Neural progenitor cell (in vitro differentiated cells): ENCODE data around the gene GOLGA7B. TPM values are rescaled to one million over a fixed set of nuclear protein-coding genes. Genes with fewer than 3 reads are reported as not detected.

Source experiments
- DNase-seq: peaks from one replicate; pipeline ENCODE4 v3.0.0-alpha.2; 2016; ENCODE audit warnings: low spot score
- H2AFZ ChIP-seq: fragments of 200-600 bp; sonication (generic); replicated peaks from 2 replicates; pipeline ENCODE4 v1.6.1; 2016; ENCODE audit warnings: antibody characterized with exemption
- H3F3A ChIP-seq: fragments of 200-600 bp; sonication (generic); 2 replicates; pipeline ENCODE4 v1.6.1; 2016; ENCODE audit warnings: antibody characterized with exemption, low read depth
- H3K27ac ChIP-seq: fragments of 200-600 bp; sonication (generic); 2 replicates; pipeline ENCODE4 v1.5.1; 2016; ENCODE audit warnings: mild to moderate bottlenecking
- H3K27me3 ChIP-seq: fragments of 200-600 bp; sonication (generic); 2 replicates; pipeline ENCODE4 v1.6.1; 2016; ENCODE audit warnings: mild to moderate bottlenecking, moderate library complexity
- H3K36me3 ChIP-seq: fragments of 200-600 bp; sonication (generic); 2 replicates; pipeline ENCODE4 v1.5.1; 2016
- H3K4me1 ChIP-seq: fragments of 200-600 bp; sonication (generic); 2 replicates; pipeline ENCODE4 v1.6.1; 2016; ENCODE audit warnings: mixed run types
- H3K4me2 ChIP-seq: fragments of 200-600 bp; sonication (generic); 2 replicates; pipeline ENCODE4 v1.6.1; 2016
- H3K4me3 ChIP-seq: fragments of 200-600 bp; sonication (generic); 2 replicates; pipeline ENCODE4 v1.5.1; 2016
- H3K79me2 ChIP-seq: fragments of 200-600 bp; sonication (generic); 2 replicates; pipeline ENCODE4 v1.6.1; 2016; ENCODE audit warnings: low read depth
- H3K9ac ChIP-seq: fragments of 200-600 bp; sonication (generic); 2 replicates; pipeline ENCODE4 v1.6.1; 2016
- H3K9me3 ChIP-seq: fragments of 200-600 bp; sonication (generic); 2 replicates; pipeline ENCODE4 v1.5.1; 2016; ENCODE audit warnings: low read depth
- H4K20me1 ChIP-seq: fragments of 200-600 bp; sonication (generic); 2 replicates; pipeline ENCODE4 v1.6.1; 2016; ENCODE audit warnings: low read depth
- H3K27ac Mint-ChIP-seq: 3 replicates; pipeline ENCODE4 v1.8.0; 2021; ENCODE audit warnings: mixed read lengths
- H3K27me3 Mint-ChIP-seq: 2 replicates; pipeline ENCODE4 v1.8.0; 2022; ENCODE audit warnings: low read depth, mild to moderate bottlenecking, inconsistent platforms, moderate library complexity, mixed read lengths; ENCODE audit not compliant: insufficient read depth
- H3K36me3 Mint-ChIP-seq: 3 replicates; pipeline ENCODE4 v1.8.0; 2021; ENCODE audit warnings: mixed read lengths
- H3K4me1 Mint-ChIP-seq: 3 replicates; pipeline ENCODE4 v1.8.0; 2021; ENCODE audit warnings: mixed read lengths
- H3K4me3 Mint-ChIP-seq: 3 replicates; pipeline ENCODE4 v1.8.0; 2021; ENCODE audit warnings: mild to moderate bottlenecking, moderate library complexity, mixed read lengths
- H3K9me3 Mint-ChIP-seq: 3 replicates; pipeline ENCODE4 v1.8.0; 2020; ENCODE audit warnings: mixed read lengths
- CTCF ChIP-seq: fragments of 200-600 bp; sonication (generic); IDR thresholded peaks from 2 replicates; pipeline ENCODE4 v1.5.1; 2017; ENCODE audit warnings: antibody characterized with exemption, mild to moderate bottlenecking
- EZH2 ChIP-seq: fragments of 200-600 bp; sonication (generic); IDR thresholded peaks from 2 replicates; pipeline ENCODE4 v1.6.1; 2017; ENCODE audit warnings: antibody characterized with exemption, mild to moderate bottlenecking, moderate library complexity
- EZH2phosphoT487 ChIP-seq: fragments of 200-600 bp; sonication (generic); IDR thresholded peaks from 2 replicates; pipeline ENCODE4 v1.6.1; 2017; ENCODE audit warnings: antibody characterized with exemption
- total RNA-seq: library from RNA; depleted of rRNA; stranded (reverse); fragments of >200 nt; gene quantifications from 2 replicates; pipeline ENCODE4 v1.2.3, GENCODE V29; 2015; ENCODE audit warnings: low replicate concordance

GOLGA7B gene
- total RNA-seq, 1 donor from 2014 or later: not detected

DNA sequence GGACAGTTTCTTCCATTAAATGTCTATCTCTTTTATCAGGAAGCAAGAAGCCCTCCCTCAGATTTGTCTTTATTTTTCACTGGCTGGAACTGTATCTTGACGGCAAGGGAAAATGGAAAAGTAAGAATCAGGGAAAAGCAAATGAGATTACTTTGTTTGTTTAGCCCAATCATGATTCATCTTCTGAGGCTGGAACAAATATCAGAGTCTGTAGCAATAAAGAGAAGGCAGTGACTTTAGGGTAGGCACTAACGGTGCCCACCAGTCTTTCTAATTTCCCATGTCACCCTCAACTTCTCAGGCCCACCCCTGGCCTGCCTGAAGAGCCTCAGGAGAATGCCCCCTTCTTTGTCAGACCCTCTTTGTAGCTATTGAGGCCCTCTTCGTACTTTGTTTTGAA is 36.3 kb upstream of the GOLGA7B start:
- Histone ChIP-seq H3K9me3 (no peaks in the 10 kb centered on the region), H3K27me3 (no peaks in the 10 kb centered on the region), H3K4me1 (peaks cover under 1% of the 10 kb centered on the region), H3K27ac (no peak overlapping the region), H3K4me3 (no peak overlapping the region), H3K9ac (no peak overlapping the region), H4K20me1 (no peaks in the 10 kb centered on the region), H3K79me2 (no peaks in the 10 kb centered on the region), H3K4me2 (no peak overlapping the region), H2AFZ (no peak overlapping the region), H3K36me3 (no peaks in the 10 kb centered on the region), H3F3A (no peaks in the 10 kb centered on the region)
- Mint-ChIP-seq H3K36me3 (no peaks in the 10 kb centered on the region), H3K9me3 (no peaks in the 10 kb centered on the region), H3K4me3 (no peak overlapping the region), H3K4me1 (no peaks in the 10 kb centered on the region), H3K27ac (no peak overlapping the region), H3K27me3 (no peaks in the 10 kb centered on the region)
- TF ChIP-seq CTCF: no peak
- no peak for TF ChIP-seq EZH2
- no peak for TF ChIP-seq EZH2phosphoT487
- no peak for DNase-seq

- Histone ChIP-seq H3K36me3 (no peaks in the 10 kb centered on the region), H3K4me2 (no peak overlapping the region), H3K4me3 (no peak overlapping the region), H2AFZ (no peak overlapping the region), H3K79me2 (no peaks in the 10 kb centered on the region), H3K27ac (no peak overlapping the region), H3K9me3 (no peaks in the 10 kb centered on the region), H3K9ac (no peak overlapping the region), H3K27me3 (no peaks in the 10 kb centered on the region), H3K4me1 (peaks cover 4% of the 10 kb centered on the region), H4K20me1 (no peaks in the 10 kb centered on the region), H3F3A (no peaks in the 10 kb centered on the region)
- H3K36me3 Mint-ChIP-seq: no peaks in the 10 kb centered on the region
- TF ChIP-seq CTCF: no peak
- TF ChIP-seq EZH2: no peak
- no peak for TF ChIP-seq EZH2phosphoT487
- H3K4me1 Mint-ChIP-seq: no peaks in the 10 kb centered on the region
- no peaks in the 10 kb centered on the region for H3K9me3 Mint-ChIP-seq
- peaks cover 2% of the 10 kb centered on the region for H3K27me3 Mint-ChIP-seq
- no peak overlapping the region for H3K4me3 Mint-ChIP-seq
- DNase-seq: no peak
- no peak overlapping the region for H3K27ac Mint-ChIP-seq
Observed at GRCh38 chr10:97814996-97815395, 34.6 kb upstream of the GOLGA7B start.

DNA sequence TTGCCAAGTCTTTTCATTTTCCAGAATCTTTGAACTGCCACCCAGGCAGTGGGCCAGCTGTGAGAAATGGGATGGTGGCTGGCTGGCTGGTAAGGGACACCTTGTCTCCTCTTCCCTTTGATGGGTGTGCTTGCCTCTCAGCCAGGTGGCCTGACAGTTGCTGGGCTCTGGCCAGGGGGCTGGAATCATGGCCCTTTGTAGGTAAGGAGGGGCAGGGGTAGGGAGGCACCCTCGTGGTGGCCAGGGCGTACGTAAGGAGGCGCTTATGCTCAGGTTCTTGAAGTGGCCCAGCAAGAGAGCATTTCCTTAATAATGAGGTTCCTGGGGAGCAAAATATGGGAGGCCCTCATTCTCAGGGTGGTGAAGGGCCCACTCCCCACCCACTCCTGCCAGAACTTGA is 33.0 kb upstream of the GOLGA7B start:
- peaks cover 2% of the 10 kb centered on the region for H3K27me3 Mint-ChIP-seq

More for the DNA sequence above, 33.0 kb upstream of the GOLGA7B start:
- H3K79me2 ChIP-seq: no peaks in the 10 kb centered on the region
- Mint-ChIP-seq H3K27ac (no peak overlapping the region), H3K36me3 (no peaks in the 10 kb centered on the region), H3K4me3 (no peak overlapping the region), H3K9me3 (no peaks in the 10 kb centered on the region), H3K4me1 (peaks cover 1% of the 10 kb centered on the region)
- no peaks in the 10 kb centered on the region for H4K20me1 ChIP-seq
- no peaks in the 10 kb centered on the region for H3F3A ChIP-seq
- no peak overlapping the region for H3K4me2 ChIP-seq
- H3K9ac ChIP-seq: no peak overlapping the region
- no peak overlapping the region for H2AFZ ChIP-seq
- no peak overlapping the region for H3K27ac ChIP-seq
- H3K4me1 ChIP-seq: peaks cover 11% of the 10 kb centered on the region
- H3K9me3 ChIP-seq: no peaks in the 10 kb centered on the region
- no peaks in the 10 kb centered on the region for H3K36me3 ChIP-seq
- no peak overlapping the region for H3K4me3 ChIP-seq
- H3K27me3 ChIP-seq: no peaks in the 10 kb centered on the region
- no peak for DNase-seq
- TF ChIP-seq EZH2phosphoT487 (no peak), CTCF (no peak), EZH2 (no peak)
